Fibroblast of mammary gland (primary cell): Measurements from ENCODE around the gene LRRC4C.

Experiments
- DNase-seq: peaks from one replicate; pipeline ENCODE4 v3.0.0-alpha.2; 2010; ENCODE audit warnings: low read depth
- H3K4me3 ChIP-seq: 2 replicates; pipeline ENCODE4 v1.5.1; 2011; ENCODE audit warnings: low read depth, mild to moderate bottlenecking, low read length, moderate library complexity; ENCODE audit not compliant: control insufficient read depth
- CTCF ChIP-seq: conservative IDR thresholded peaks from 2 replicates; pipeline ENCODE4 v1.5.1; 2011; ENCODE audit warnings: low read depth, low read length, inconsistent platforms; ENCODE audit not compliant: control insufficient read depth, insufficient read depth

The LRRC4C gene

GRCh38 chr11:40289370-40289769 is 1170.1 kb downstream of the LRRC4C start:
- no peak overlapping the region for H3K4me3 ChIP-seq
- no peak for TF ChIP-seq CTCF
- no peak for DNase-seq

GRCh38 chr11:40287916-40288803 is 1171.3 kb downstream of the LRRC4C start:
- H3K4me3 ChIP-seq, result no peak overlapping the region
- TF ChIP-seq CTCF, result no peak

DNA sequence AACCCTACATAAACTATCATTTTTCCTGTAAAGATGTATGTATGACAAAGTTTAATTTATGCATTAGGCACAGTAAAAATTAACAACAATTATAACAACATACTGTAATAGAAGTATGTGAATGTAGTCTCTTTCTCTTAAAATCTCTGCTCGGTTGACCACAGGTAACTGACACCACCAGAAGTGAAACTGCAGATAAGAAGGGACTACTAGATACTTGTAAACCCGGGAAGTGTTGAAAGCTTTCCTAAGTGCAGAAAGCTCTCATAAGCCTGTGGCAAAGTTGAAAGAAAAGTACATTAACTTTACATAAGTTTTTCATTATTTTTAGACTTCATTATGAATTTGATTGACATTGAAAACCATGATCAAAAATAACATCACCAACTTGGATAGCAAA is 1173.3 kb downstream of the LRRC4C start:
- no peak overlapping the region for H3K4me3 ChIP-seq
- TF ChIP-seq CTCF, result no peak
- DNase-seq, result no peak

More at GRCh38 chr11:40287916-40288803, 1171.3 kb downstream of the LRRC4C start:
- no peak for DNase-seq

GRCh38 chr11:40285558-40285957 is 1173.9 kb downstream of the LRRC4C start:
- TF ChIP-seq CTCF, result no peak
- no peak for DNase-seq
- no peak overlapping the region for H3K4me3 ChIP-seq

- H3K4me3 ChIP-seq, result no peak overlapping the region
- TF ChIP-seq CTCF, result no peak
Measured at GRCh38 chr11:40281052-40281580, 1178.3 kb downstream of the LRRC4C start.

GRCh38 chr11:40280159-40281051 is 1179.0 kb downstream of the LRRC4C start:
- TF ChIP-seq CTCF, result no peak
- H3K4me3 ChIP-seq, result no peak overlapping the region

More at GRCh38 chr11:40281052-40281580, 1178.3 kb downstream of the LRRC4C start:
- DNase-seq, result no peak

More at GRCh38 chr11:40280159-40281051, 1179.0 kb downstream of the LRRC4C start:
- no peak for DNase-seq
